Endodermal cell (in vitro differentiated cells): ENCODE results near the gene MRPS16. TPM values are rescaled to one million over a fixed set of nuclear protein-coding genes. Genes with fewer than 3 reads are reported as not detected.

Experiments
- DNase-seq: peaks from one replicate; pipeline ENCODE4 v3.0.0-alpha.2; 2017
- H3K27ac ChIP-seq: 2 replicates; pipeline ENCODE4 v1.5.1; 2013; ENCODE audit warnings: mild to moderate bottlenecking, low read depth, low read length, moderate library complexity
- H3K27me3 ChIP-seq: 2 replicates; pipeline ENCODE4 v1.6.1; 2013; ENCODE audit warnings: mild to moderate bottlenecking, low read length, moderate library complexity; ENCODE audit not compliant: insufficient read depth, control insufficient read depth, poor library complexity, severe bottlenecking
- H3K36me3 ChIP-seq: 2 replicates; pipeline ENCODE4 v1.7.0; 2013; ENCODE audit warnings: mild to moderate bottlenecking, low read length, moderate library complexity; ENCODE audit not compliant: control insufficient read depth, insufficient read depth
- H3K4me1 ChIP-seq: one replicate; pipeline ENCODE4 v1.7.0; 2013; ENCODE audit warnings: low read length; ENCODE audit not compliant: control insufficient read depth, insufficient read depth
- H3K4me3 ChIP-seq: 2 replicates; pipeline ENCODE4 v1.5.1; 2013; ENCODE audit warnings: mild to moderate bottlenecking, low read length, moderate library complexity
- H3K9ac ChIP-seq: 2 replicates; pipeline ENCODE4 v1.6.1; 2013; ENCODE audit warnings: mild to moderate bottlenecking, low read length, moderate library complexity; ENCODE audit not compliant: poor library complexity, severe bottlenecking; ENCODE audit errors: extremely low read depth
- H3K9me3 ChIP-seq: 2 replicates; pipeline ENCODE4 v1.6.1; 2013; ENCODE audit warnings: mild to moderate bottlenecking, low read length, moderate library complexity; ENCODE audit not compliant: control insufficient read depth
- H3K27ac Mint-ChIP-seq: 2 replicates; pipeline ENCODE4 v1.8.0; 2020; ENCODE audit warnings: mixed read lengths
- H3K27me3 Mint-ChIP-seq: 2 replicates; pipeline ENCODE4 v1.8.0; 2021; ENCODE audit warnings: mild to moderate bottlenecking, mixed read lengths; ENCODE audit not compliant: insufficient read depth
- H3K36me3 Mint-ChIP-seq: 2 replicates; pipeline ENCODE4 v1.8.0; 2020; ENCODE audit warnings: low read depth, mixed read lengths
- H3K4me1 Mint-ChIP-seq: 2 replicates; pipeline ENCODE4 v1.8.0; 2020; ENCODE audit warnings: mixed read lengths
- H3K4me3 Mint-ChIP-seq: 2 replicates; pipeline ENCODE4 v1.8.0; 2020; ENCODE audit warnings: mild to moderate bottlenecking, moderate library complexity, mixed read lengths
- H3K9me3 Mint-ChIP-seq: 2 replicates; pipeline ENCODE4 v1.8.0; 2020; ENCODE audit warnings: mild to moderate bottlenecking, mixed read lengths
- WGBS, 2 experiments: methylation state at CpG; one replicate each; pipeline versions ENCODE4 v1.1.5 to v1.1.7; 2013; ENCODE audit warnings: missing lambda C conversion rate in 2 of 2, mixed read lengths in 1 of 2; ENCODE audit not compliant: insufficient coverage in 1 of 2, insufficient read length in 1 of 2; 5-methylcytosine and 5-hydroxymethylcytosine counted together
- total RNA-seq, 2 donors: library from RNA; stranded (reverse); fragmentation: NEBNext Ultra II Directional in 1 of 2; extraction: Animal tissue kit (Norgen Biotek cat#: 25700) in 1 of 2; gene quantifications; 2 replicates in 1 of 2; 3 replicates in 1 of 2; pipeline ENCODE4 v1.2.1, GENCODE V29; 2021
- TF ChIP-seq, protein P1 (sequence below): fragments of 200-600 bp; sonication (generic); conservative IDR thresholded peaks from 2 replicates; pipeline ENCODE4 v1.5.0; 2021; ENCODE audit warnings: antibody characterized with exemption, mild to moderate bottlenecking

Gene MRPS16
- total RNA-seq, 2 donors from 2014 or later = 100.0 to 104 TPM

DNA sequence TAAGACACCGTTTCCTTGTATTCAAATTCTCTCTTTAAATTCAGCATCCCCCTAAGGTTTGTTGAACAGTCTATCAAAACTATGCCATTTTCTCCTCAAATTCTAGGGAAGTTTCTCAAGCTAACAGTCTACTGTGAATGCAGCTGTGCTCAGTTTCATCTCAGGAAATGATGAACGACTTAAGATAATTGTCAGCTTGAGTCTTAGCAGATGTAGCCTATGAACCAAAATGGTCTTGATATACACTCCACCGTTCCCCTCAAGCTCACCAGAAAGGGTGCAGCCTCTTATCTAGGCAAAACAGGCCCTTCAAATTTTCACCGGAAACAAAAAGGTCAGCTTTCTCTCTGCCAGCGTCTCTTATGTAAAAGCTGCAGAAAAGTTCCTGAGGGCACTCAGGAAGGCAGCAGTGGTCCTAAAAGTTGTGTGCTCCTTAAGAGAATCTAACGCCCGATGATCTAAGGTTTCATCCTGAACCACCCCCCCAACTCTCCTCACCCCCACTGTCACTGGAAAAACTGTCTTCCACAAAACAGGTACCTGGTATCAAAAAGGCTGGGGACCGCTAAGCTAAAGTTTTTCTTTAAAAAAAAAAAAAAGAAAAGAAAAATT, 7.5 kb downstream of the MRPS16 start:
- Mint-ChIP-seq H3K36me3 (peaks cover 54% of the 10 kb centered on the region), H3K4me3 (peak overlapping the region; percentile 93), H3K4me1 (peaks cover 26% of the 10 kb centered on the region), H3K9me3 (no peaks in the 10 kb centered on the region), H3K27me3 (no peaks in the 10 kb centered on the region), H3K27ac (peak overlapping the region; percentile 97)
- Histone ChIP-seq H3K9me3 (no peaks in the 10 kb centered on the region), H3K27me3 (no peaks in the 10 kb centered on the region), H3K27ac (no peak overlapping the region), H3K4me1 (peaks cover 5% of the 10 kb centered on the region), H3K4me3 (peak overlapping the region; percentile 96), H3K36me3 (peaks cover 63% of the 10 kb centered on the region), H3K9ac (peak overlapping the region; percentile 85)
- 83 to 87% methylated on average over 5 to 8 of the region's 8 CpGs for WGBS, 2 experiments
- TF ChIP-seq, protein P1, sequence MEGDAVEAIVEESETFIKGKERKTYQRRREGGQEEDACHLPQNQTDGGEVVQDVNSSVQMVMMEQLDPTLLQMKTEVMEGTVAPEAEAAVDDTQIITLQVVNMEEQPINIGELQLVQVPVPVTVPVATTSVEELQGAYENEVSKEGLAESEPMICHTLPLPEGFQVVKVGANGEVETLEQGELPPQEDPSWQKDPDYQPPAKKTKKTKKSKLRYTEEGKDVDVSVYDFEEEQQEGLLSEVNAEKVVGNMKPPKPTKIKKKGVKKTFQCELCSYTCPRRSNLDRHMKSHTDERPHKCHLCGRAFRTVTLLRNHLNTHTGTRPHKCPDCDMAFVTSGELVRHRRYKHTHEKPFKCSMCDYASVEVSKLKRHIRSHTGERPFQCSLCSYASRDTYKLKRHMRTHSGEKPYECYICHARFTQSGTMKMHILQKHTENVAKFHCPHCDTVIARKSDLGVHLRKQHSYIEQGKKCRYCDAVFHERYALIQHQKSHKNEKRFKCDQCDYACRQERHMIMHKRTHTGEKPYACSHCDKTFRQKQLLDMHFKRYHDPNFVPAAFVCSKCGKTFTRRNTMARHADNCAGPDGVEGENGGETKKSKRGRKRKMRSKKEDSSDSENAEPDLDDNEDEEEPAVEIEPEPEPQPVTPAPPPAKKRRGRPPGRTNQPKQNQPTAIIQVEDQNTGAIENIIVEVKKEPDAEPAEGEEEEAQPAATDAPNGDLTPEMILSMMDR = no peak
- no peak for DNase-seq

- H3K9ac ChIP-seq = no peak overlapping the region
- H3K27ac ChIP-seq = no peak overlapping the region
- TF ChIP-seq, protein P1 = no peak
- Mint-ChIP-seq H3K9me3 (no peaks in the 10 kb centered on the region), H3K27me3 (no peaks in the 10 kb centered on the region), H3K4me3 (no peak overlapping the region), H3K4me1 (peaks cover 5% of the 10 kb centered on the region), H3K36me3 (peaks cover 71% of the 10 kb centered on the region), H3K27ac (peak overlapping the region; percentile 21)
- WGBS, 2 experiments = 83 to 85% methylated on average over 2 of the region's 2 CpGs
- peaks cover 5% of the 10 kb centered on the region for H3K4me1 ChIP-seq
- no peak for DNase-seq
- H3K27me3 ChIP-seq = no peaks in the 10 kb centered on the region
- H3K4me3 ChIP-seq = no peak overlapping the region
- no peaks in the 10 kb centered on the region for H3K9me3 ChIP-seq
- peaks cover 93% of the 10 kb centered on the region for H3K36me3 ChIP-seq
These were observed 12.5 kb downstream of the MRPS16 start for GRCh38 chr10:73239908-73240307.

- H3K36me3 ChIP-seq = peaks cover 93% of the 10 kb centered on the region
- no peaks in the 10 kb centered on the region for H3K9me3 ChIP-seq
- H3K27ac ChIP-seq = no peak overlapping the region
- no peaks in the 10 kb centered on the region for H3K27me3 Mint-ChIP-seq
- peaks cover 70% of the 10 kb centered on the region for H3K36me3 Mint-ChIP-seq
- DNase-seq = no peak
- no peaks in the 10 kb centered on the region for H3K9me3 Mint-ChIP-seq
- no peak overlapping the region for H3K9ac ChIP-seq
- H3K27ac Mint-ChIP-seq = no peak overlapping the region
- no peak overlapping the region for H3K4me3 Mint-ChIP-seq
- H3K4me3 ChIP-seq = no peak overlapping the region
- peaks cover under 1% of the 10 kb centered on the region for H3K4me1 ChIP-seq
- H3K4me1 Mint-ChIP-seq = no peaks in the 10 kb centered on the region
- TF ChIP-seq, protein P1 = no peak
- WGBS, 2 experiments = 96% methylated on average over 4 of the region's 5 CpGs; no CpG with 5 or more reads in 1 of the 2 experiments
- no peaks in the 10 kb centered on the region for H3K27me3 ChIP-seq
These were observed 13.4 kb downstream of the MRPS16 start for GRCh38 chr10:73238990-73239566.
